ENCODE results near the gene SENP5. TPM values are rescaled to one million over a fixed set of nuclear protein-coding genes. Genes with fewer than 3 reads are reported as not detected.

SENP5 gene
- total RNA-seq, 1 experiment from 2014 or later: 27.6 TPM

GRCh38 chr3:196954832-196955231, 87.1 kb downstream of the SENP5 start:
- ATAC-seq: no peak
- H2AFZ ChIP-seq (ENCODE audit: low read depth, low read length, poor library complexity, severe bottlenecking): no peak overlapping the region
- no peak for DNase-seq (ENCODE audit: low read depth, low spot score)
- no peaks in the 10 kb centered on the region for H3K4me1 ChIP-seq (ENCODE audit: control insufficient read depth in 1 of 2, insufficient read depth in 2 of 2, low read length in 2 of 2)
- H3K9me2 ChIP-seq (ENCODE audit: insufficient read depth): no peaks in the 10 kb centered on the region
- ChIA-PET CTCF (interaction anchor here (1.2 kb wide), 1 partner anchor 426 kb away, joined by 3 read pairs; no protein-coding TSS in a partner anchor), RAD21 (ENCODE audit: low non-redundant PET in 1 of 2, low total read pairs in 2 of 2, uncharacterized antibody in 2 of 2, unreplicated experiment in 2 of 2) (no interaction called here), POLR2A (no interaction called here)
- H3K9me3 ChIP-seq (ENCODE audit: control insufficient read depth in 1 of 2, insufficient read depth in 1 of 2, low read depth in 1 of 2, low read length in 2 of 2): no peaks in the 10 kb centered on the region
- no peaks in the 10 kb centered on the region for H3K27me3 ChIP-seq (ENCODE audit: insufficient read depth, low read length)
- no peak overlapping the region for H3K4me2 ChIP-seq (ENCODE audit: low read length)
- H3K79me2 ChIP-seq (ENCODE audit: insufficient read depth, low read length): no peaks in the 10 kb centered on the region
- H3K36me3 ChIP-seq (ENCODE audit: control insufficient read depth in 1 of 2, insufficient read depth in 2 of 2, low read length in 2 of 2): no peaks in the 10 kb centered on the region
- BruUV-seq (replicated peaks): no TSS peak
- H3K4me3 ChIP-seq (replicated peaks in 1 of 2; ENCODE audit: low read depth in 1 of 2, low read length in 2 of 2): no peak overlapping the region
- no peak overlapping the region for H3K27ac ChIP-seq (ENCODE audit: low read depth, low read length)
- TF ChIP-seq EZH2 (IDR thresholded peaks at IDR 0.05) (no peak), CBX3 (IDR thresholded peaks at IDR 0.05; ENCODE audit: low read depth) (no peak), YY1 (IDR thresholded peaks at IDR 0.05; ENCODE audit: extremely low read depth, insufficient replicate concordance, low read depth, low read length) (no peak), EGR1 (IDR thresholded peaks at IDR 0.05; ENCODE audit: low read depth) (no peak), RAD21 (IDR thresholded peaks at IDR 0.05; ENCODE audit: low read depth) (no peak), ZNF274 (IDR thresholded peaks at IDR 0.05; ENCODE audit: low read depth, low read length) (no peak), ZBTB33 (IDR thresholded peaks at IDR 0.05; ENCODE audit: extremely low read depth, insufficient replicate concordance, low read length) (no peak), CTCF (IDR thresholded peaks at IDR 0.05 in 2 of 3, conservative IDR thresholded peaks at IDR 0.05 in 1 of 3; ENCODE audit: borderline replicate concordance in 1 of 3, insufficient read depth in 1 of 3, low read depth in 2 of 3, low read length in 2 of 3) (no peak)
- TF ChIP-seq, protein P1, sequence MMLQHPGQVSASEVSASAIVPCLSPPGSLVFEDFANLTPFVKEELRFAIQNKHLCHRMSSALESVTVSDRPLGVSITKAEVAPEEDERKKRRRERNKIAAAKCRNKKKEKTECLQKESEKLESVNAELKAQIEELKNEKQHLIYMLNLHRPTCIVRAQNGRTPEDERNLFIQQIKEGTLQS (IDR thresholded peaks at IDR 0.05): no peak
- no peak overlapping the region for H3K9ac ChIP-seq (ENCODE audit: low read length)
- intact Hi-C loops (cut with micrococcal nuclease): no loop called here
- no peaks in the 10 kb centered on the region for H4K20me1 ChIP-seq (ENCODE audit: insufficient read depth)

Data from HCT116 (cell line).